H9 (cell line): ENCODE data around the gene TMEM92. TPM values are rescaled to one million over a fixed set of nuclear protein-coding genes. Genes with fewer than 3 reads are reported as not detected.

Experiments used
- DNase-seq: peaks from one replicate; pipeline ENCODE4 v3.0.0-alpha.2; 2017
- H2AFZ ChIP-seq: one replicate; pipeline ENCODE4 v1.6.1; 2013; ENCODE audit warnings: mild to moderate bottlenecking, low read length, control low read depth, moderate library complexity
- H2AK5ac ChIP-seq: 2 replicates; pipeline ENCODE4 v1.6.1; 2013; ENCODE audit warnings: low read length, control low read depth, mixed read lengths; ENCODE audit not compliant: insufficient read length
- H2BK120ac ChIP-seq: one replicate; pipeline ENCODE4 v1.6.1; 2013; ENCODE audit warnings: low read depth, mild to moderate bottlenecking, low read length, control low read depth, inconsistent platforms; ENCODE audit not compliant: poor library complexity, severe bottlenecking
- H2BK12ac ChIP-seq: 2 replicates; pipeline ENCODE4 v1.6.1; 2013; ENCODE audit warnings: low read length, control low read depth, mixed read lengths, low read depth; ENCODE audit not compliant: insufficient read length
- H2BK15ac ChIP-seq: 2 replicates; pipeline ENCODE4 v1.6.1; 2013; ENCODE audit warnings: low read depth, low read length, control low read depth
- H2BK20ac ChIP-seq: one replicate; pipeline ENCODE4 v1.6.1; 2013; ENCODE audit warnings: low read depth, mild to moderate bottlenecking, low read length, control low read depth, inconsistent platforms; ENCODE audit not compliant: poor library complexity, severe bottlenecking
- H2BK5ac ChIP-seq: 2 replicates; pipeline ENCODE4 v1.6.1; 2013; ENCODE audit warnings: low read length, control low read depth, mixed read lengths; ENCODE audit not compliant: insufficient read length
- H3K14ac ChIP-seq: 2 replicates; pipeline ENCODE4 v1.6.1; 2013; ENCODE audit warnings: low read length, control low read depth; ENCODE audit not compliant: insufficient read depth
- H3K18ac ChIP-seq: 2 replicates; pipeline ENCODE4 v1.6.1; 2013; ENCODE audit warnings: low read depth, mild to moderate bottlenecking, mixed read lengths, low read length, control low read depth; ENCODE audit not compliant: insufficient read length
- H3K23ac ChIP-seq: 2 replicates; pipeline ENCODE4 v1.6.1; 2013; ENCODE audit warnings: low read length, control low read depth, mixed read lengths, low read depth; ENCODE audit not compliant: insufficient read length
- H3K23me2 ChIP-seq: 2 replicates; pipeline ENCODE4 v1.6.1; 2013; ENCODE audit warnings: low read depth, mild to moderate bottlenecking, mixed read lengths, low read length, control low read depth; ENCODE audit not compliant: insufficient read length, poor library complexity, severe bottlenecking
- H3K27ac ChIP-seq: 2 replicates; pipeline ENCODE4 v1.5.1; 2013; ENCODE audit warnings: low read length, control low read depth, mixed read lengths, low read depth; ENCODE audit not compliant: insufficient read length
- H3K27me3 ChIP-seq: 2 replicates; pipeline ENCODE4 v1.6.1; 2013; ENCODE audit warnings: low read length, control low read depth, inconsistent platforms; ENCODE audit not compliant: insufficient read depth
- H3K4ac ChIP-seq: 2 replicates; pipeline ENCODE4 v1.6.1; 2013; ENCODE audit warnings: low read depth, mild to moderate bottlenecking, control low read depth, inconsistent platforms, low read length, moderate library complexity
- H3K4me1 ChIP-seq: 2 replicates; pipeline ENCODE4 v1.6.1; 2013; ENCODE audit warnings: low read length, control low read depth, inconsistent platforms; ENCODE audit not compliant: insufficient read depth
- H3K4me2 ChIP-seq: 2 replicates; pipeline ENCODE4 v1.6.1; 2013; ENCODE audit warnings: low read length, control low read depth, mixed read lengths; ENCODE audit not compliant: insufficient read length, insufficient read depth
- H3K56ac ChIP-seq: 2 replicates; pipeline ENCODE4 v1.6.1; 2013; ENCODE audit warnings: low read depth, mild to moderate bottlenecking, mixed read lengths, low read length, control low read depth; ENCODE audit not compliant: insufficient read length
- H3K79me1 ChIP-seq: 2 replicates; pipeline ENCODE4 v1.6.1; 2013; ENCODE audit warnings: low read depth, mild to moderate bottlenecking, moderate library complexity, low read length, control low read depth, inconsistent platforms; ENCODE audit not compliant: insufficient read depth, poor library complexity, severe bottlenecking
- H3K79me2 ChIP-seq: 2 replicates; pipeline ENCODE4 v1.6.1; 2013; ENCODE audit warnings: low read length, control low read depth, inconsistent platforms; ENCODE audit not compliant: insufficient read depth
- H3K9ac ChIP-seq: 2 replicates; pipeline ENCODE4 v1.6.1; 2013; ENCODE audit warnings: low read length, control low read depth, mixed read lengths; ENCODE audit not compliant: insufficient read length; ENCODE audit errors: extremely low read depth
- H3K9me3 ChIP-seq: one replicate; pipeline ENCODE4 v1.6.1; 2013; ENCODE audit warnings: low read depth, low read length, inconsistent platforms; ENCODE audit not compliant: control insufficient read depth
- H3T11ph ChIP-seq: one replicate; pipeline ENCODE4 v1.6.1; 2013; ENCODE audit warnings: mild to moderate bottlenecking, low read length, control low read depth, inconsistent platforms
- H4K20me1 ChIP-seq: one replicate; pipeline ENCODE4 v1.6.1; 2013; ENCODE audit not compliant: control insufficient read depth, insufficient read length, insufficient read depth
- H4K5ac ChIP-seq: 2 replicates; pipeline ENCODE4 v1.6.1; 2013; ENCODE audit warnings: low read depth, mild to moderate bottlenecking, mixed read lengths, low read length, control low read depth; ENCODE audit not compliant: insufficient read length
- H4K8ac ChIP-seq: replicated peaks from 2 replicates; pipeline ENCODE4 v1.6.1; 2013; ENCODE audit warnings: low read length, control low read depth, mixed read lengths, low read depth; ENCODE audit not compliant: insufficient read length
- H4K91ac ChIP-seq: 2 replicates; pipeline ENCODE4 v1.6.1; 2013; ENCODE audit warnings: low read depth, mild to moderate bottlenecking, moderate library complexity, mixed read lengths, low read length, control low read depth; ENCODE audit not compliant: insufficient read length
- H3K27ac Mint-ChIP-seq, 3 experiments: 2 replicates in 2 of 3; 3 replicates in 1 of 3; pipeline ENCODE4 v1.8.0; 2020 to 2021; ENCODE audit warnings: mixed read lengths in 3 of 3, mild to moderate bottlenecking in 1 of 3, moderate library complexity in 1 of 3
- H3K27me3 Mint-ChIP-seq: 2 replicates; pipeline ENCODE4 v1.8.0; 2021; ENCODE audit warnings: low read depth, mild to moderate bottlenecking, moderate library complexity, mixed read lengths
- H3K36me3 Mint-ChIP-seq, 3 experiments: 2 replicates in 2 of 3; 3 replicates in 1 of 3; pipeline ENCODE4 v1.8.0; 2020 to 2021; ENCODE audit warnings: low read depth in 3 of 3, mixed read lengths in 3 of 3; ENCODE audit not compliant: insufficient read depth in 1 of 3
- H3K4me1 Mint-ChIP-seq, 2 experiments: 2 replicates each; pipeline ENCODE4 v1.8.0; 2020; ENCODE audit warnings: mixed read lengths in 2 of 2
- H3K4me3 Mint-ChIP-seq, 2 experiments: 2 replicates in 1 of 2; 3 replicates in 1 of 2; pipeline ENCODE4 v1.8.0; 2020 to 2021; ENCODE audit warnings: mild to moderate bottlenecking in 2 of 2, mixed read lengths in 2 of 2, moderate library complexity in 1 of 2
- H3K9me3 Mint-ChIP-seq, 2 experiments: 2 replicates in 1 of 2; 3 replicates in 1 of 2; pipeline ENCODE4 v1.8.0; 2020; ENCODE audit warnings: mild to moderate bottlenecking in 2 of 2, mixed read lengths in 2 of 2, moderate library complexity in 1 of 2
- CTCF ChIP-seq: fragments of 200-600 bp; sonication (generic); conservative IDR thresholded peaks from 3 replicates; pipeline ENCODE4 v1.8.0; 2021; ENCODE audit warnings: antibody characterized with exemption, mild to moderate bottlenecking
- WGBS: extraction: QIAGEN DNeasy Blood & Tissue Kit; methylation state at CpG from one replicate; pipeline ENCODE4 v1.1.7; 2013; ENCODE audit warnings: missing lambda C conversion rate, low lambda C conversion rate, mixed read lengths; ENCODE audit not compliant: insufficient read length; ENCODE audit errors: extremely low coverage; 5-methylcytosine and 5-hydroxymethylcytosine counted together
- total RNA-seq: library from RNA; stranded (reverse); gene quantifications from 2 replicates; pipeline ENCODE4 v1.2.1, GENCODE V29; 2021

TMEM92 gene
- total RNA-seq, 1 experiment from 2014 or later = 10.9 TPM

- peaks cover 19% of the 10 kb centered on the region for H3K27me3 Mint-ChIP-seq
- Histone ChIP-seq H3K79me1 (no peaks in the 10 kb centered on the region), H3K18ac (no peak overlapping the region), H3K9me3 (peaks cover 8% of the 10 kb centered on the region), H3T11ph (no peak overlapping the region), H2BK120ac (no peak overlapping the region), H3K14ac (no peak overlapping the region), H3K4me1 (no peaks in the 10 kb centered on the region), H3K23me2 (no peaks in the 10 kb centered on the region), H3K27me3 (no peaks in the 10 kb centered on the region), H4K8ac (no peak overlapping the region), H3K56ac (no peak overlapping the region), H4K91ac (no peak overlapping the region), H3K4me2 (no peak overlapping the region), H2BK15ac (no peak overlapping the region), H2AFZ (no peak overlapping the region), H2BK5ac (no peak overlapping the region), H3K23ac (no peak overlapping the region), H2BK12ac (no peak overlapping the region), H3K27ac (no peak overlapping the region), H2BK20ac (no peak overlapping the region), H4K5ac (no peak overlapping the region), H2AK5ac (no peak overlapping the region), H3K79me2 (no peaks in the 10 kb centered on the region), H4K20me1 (no peaks in the 10 kb centered on the region), H3K4ac (no peak overlapping the region), H3K9ac (no peak overlapping the region)
- TF ChIP-seq CTCF = no peak
- H3K27ac Mint-ChIP-seq = no peak overlapping the region
- peaks cover 7 to 11% of the 10 kb centered on the region in 2 experiments; a peak in 3 of 4 replicates for H3K4me1 Mint-ChIP-seq
- no CpG with 5 or more reads among the region's 3 CpGs for WGBS
- no peak overlapping the region for H3K4me3 Mint-ChIP-seq
- H3K9me3 Mint-ChIP-seq = peaks cover 33% of the 10 kb centered on the region in 2 experiments
- DNase-seq = no peak
- peaks cover 8 to 19% (median 13%) of the 10 kb centered on the region in 3 experiments; a peak in 6 of 7 replicates for H3K36me3 Mint-ChIP-seq
Observed at GRCh38 chr17:50225701-50226240, 48.5 kb upstream of the TMEM92 start.
